GM21390 (cell line): ENCODE measurements around the gene SPNS2.

Experiments
- ATAC-seq: cut with Tn5 transposase; IDR thresholded peaks from one replicate; pipeline ENCODE4 v1.9.1; 2021; ENCODE audit not compliant: unreplicated experiment

The SPNS2 gene

GRCh38 chr17:4498461-4499397, at the start of gene SPNS2:
TSS of gene SPNS2 (plus strand) at chr17:4498881. CDS start at chr17:4499048, 167 bp downstream.
- ATAC-seq: no peak

GRCh38 chr17:4449736-4450135, 48.9 kb upstream of the SPNS2 start:
- ATAC-seq: no peak

GRCh38 chr17:4450710-4451316, 47.9 kb upstream of the SPNS2 start:
- no peak for ATAC-seq

GRCh38 chr17:4453812-4454591, 44.7 kb upstream of the SPNS2 start:
- ATAC-seq: no peak

GRCh38 chr17:4460661-4461060, 38.0 kb upstream of the SPNS2 start:
- no peak for ATAC-seq

GRCh38 chr17:4463818-4464476, 34.7 kb upstream of the SPNS2 start:
- ATAC-seq: no peak

- ATAC-seq: no peak
These were observed 32.9 kb upstream of the SPNS2 start for GRCh38 chr17:4465786-4466185.

GRCh38 chr17:4467287-4467686, 31.4 kb upstream of the SPNS2 start:
- no peak for ATAC-seq

- no peak for ATAC-seq
These were observed 29.1 kb upstream of the SPNS2 start for GRCh38 chr17:4469552-4469951.

- ATAC-seq: no peak
These were observed 26.4 kb upstream of the SPNS2 start for GRCh38 chr17:4472286-4472685.

- ATAC-seq: no peak
These were observed 24.6 kb upstream of the SPNS2 start for GRCh38 chr17:4474093-4474492.

- no peak for ATAC-seq
These were observed 23.7 kb upstream of the SPNS2 start for GRCh38 chr17:4475001-4475400.

- no peak for ATAC-seq
These were observed 23.2 kb upstream of the SPNS2 start for GRCh38 chr17:4475463-4475862.

GRCh38 chr17:4476017-4476416, 22.7 kb upstream of the SPNS2 start:
- no peak for ATAC-seq

GRCh38 chr17:4476511-4477070, 22.1 kb upstream of the SPNS2 start:
- no peak for ATAC-seq

GRCh38 chr17:4477255-4477791, 21.4 kb upstream of the SPNS2 start:
- no peak for ATAC-seq

GRCh38 chr17:4478318-4478830, 20.3 kb upstream of the SPNS2 start:
- no peak for ATAC-seq

GRCh38 chr17:4479340-4479981, 19.2 kb upstream of the SPNS2 start:
- no peak for ATAC-seq

GRCh38 chr17:4479982-4480751, 18.5 kb upstream of the SPNS2 start:
- no peak for ATAC-seq
